GM12865 (cell line): Measurements from ENCODE around the gene SLC7A4.

ENCODE experiments used
- DNase-seq: peaks from one replicate; pipeline ENCODE4 v3.0.0; 2010; ENCODE audit warnings: low read depth
- H3K4me3 ChIP-seq: 2 replicates; pipeline ENCODE4 v1.5.1; 2011; ENCODE audit warnings: mild to moderate bottlenecking, low read depth, low read length, control low read depth
- TF ChIP-seq, protein P1 (sequence below): IDR thresholded peaks from 2 replicates; pipeline ENCODE4 v1.5.1; 2011; ENCODE audit warnings: low read length, control low read depth, low read depth, inconsistent platforms; ENCODE audit not compliant: insufficient read depth; ENCODE audit errors: missing control alignments

SLC7A4 gene

DNA sequence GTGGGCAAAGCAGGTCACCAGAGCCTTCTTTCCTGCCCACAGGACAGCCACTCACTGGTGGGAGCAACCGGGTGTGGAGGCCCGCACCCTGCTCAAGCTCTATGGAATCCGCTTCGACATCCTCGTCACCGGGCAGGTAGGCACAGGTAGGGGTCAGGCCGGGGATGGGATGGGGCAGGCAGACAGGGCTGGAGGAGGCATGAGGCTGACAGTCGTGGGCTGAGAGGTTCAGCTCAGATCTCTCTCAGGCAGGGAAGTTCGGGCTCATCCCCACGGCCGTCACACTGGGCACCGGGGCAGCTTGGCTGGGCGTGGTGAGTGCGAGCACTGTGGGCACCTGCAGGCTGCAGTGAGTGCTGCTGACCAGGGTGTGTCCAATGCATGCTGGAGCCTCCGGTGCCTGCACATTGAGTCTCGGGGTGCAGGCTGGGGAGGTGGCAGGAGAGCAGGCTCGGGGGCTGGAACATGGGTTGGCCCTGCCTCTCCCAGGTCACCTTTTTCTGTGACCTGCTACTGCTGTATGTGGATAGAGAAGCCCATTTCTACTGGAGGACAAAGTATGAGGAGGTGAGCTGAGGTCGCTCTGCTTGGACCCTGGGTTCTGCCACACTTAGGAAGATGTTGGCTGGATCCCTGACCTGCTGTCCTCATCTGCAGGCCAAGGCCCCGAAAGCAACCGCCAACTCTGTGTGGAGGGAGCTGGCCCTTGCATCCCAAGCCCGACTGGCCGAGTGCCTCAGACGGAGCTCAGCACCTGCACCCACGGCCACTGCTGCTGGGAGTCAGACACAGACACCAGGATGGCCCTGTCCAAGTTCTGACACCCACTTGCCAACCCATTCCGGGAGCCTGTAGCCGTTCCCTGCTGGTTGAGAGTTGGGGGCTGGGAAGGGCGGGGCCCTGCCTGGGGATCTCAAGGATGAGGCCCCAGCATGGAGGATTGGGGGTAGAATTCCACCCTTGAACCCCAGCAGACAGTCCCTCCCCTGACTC is 6.3 kb downstream of the SLC7A4 start:
- TF ChIP-seq, protein P1, sequence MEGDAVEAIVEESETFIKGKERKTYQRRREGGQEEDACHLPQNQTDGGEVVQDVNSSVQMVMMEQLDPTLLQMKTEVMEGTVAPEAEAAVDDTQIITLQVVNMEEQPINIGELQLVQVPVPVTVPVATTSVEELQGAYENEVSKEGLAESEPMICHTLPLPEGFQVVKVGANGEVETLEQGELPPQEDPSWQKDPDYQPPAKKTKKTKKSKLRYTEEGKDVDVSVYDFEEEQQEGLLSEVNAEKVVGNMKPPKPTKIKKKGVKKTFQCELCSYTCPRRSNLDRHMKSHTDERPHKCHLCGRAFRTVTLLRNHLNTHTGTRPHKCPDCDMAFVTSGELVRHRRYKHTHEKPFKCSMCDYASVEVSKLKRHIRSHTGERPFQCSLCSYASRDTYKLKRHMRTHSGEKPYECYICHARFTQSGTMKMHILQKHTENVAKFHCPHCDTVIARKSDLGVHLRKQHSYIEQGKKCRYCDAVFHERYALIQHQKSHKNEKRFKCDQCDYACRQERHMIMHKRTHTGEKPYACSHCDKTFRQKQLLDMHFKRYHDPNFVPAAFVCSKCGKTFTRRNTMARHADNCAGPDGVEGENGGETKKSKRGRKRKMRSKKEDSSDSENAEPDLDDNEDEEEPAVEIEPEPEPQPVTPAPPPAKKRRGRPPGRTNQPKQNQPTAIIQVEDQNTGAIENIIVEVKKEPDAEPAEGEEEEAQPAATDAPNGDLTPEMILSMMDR = no peak
- DNase-seq = no peak
- H3K4me3 ChIP-seq = no peak overlapping the region

DNA sequence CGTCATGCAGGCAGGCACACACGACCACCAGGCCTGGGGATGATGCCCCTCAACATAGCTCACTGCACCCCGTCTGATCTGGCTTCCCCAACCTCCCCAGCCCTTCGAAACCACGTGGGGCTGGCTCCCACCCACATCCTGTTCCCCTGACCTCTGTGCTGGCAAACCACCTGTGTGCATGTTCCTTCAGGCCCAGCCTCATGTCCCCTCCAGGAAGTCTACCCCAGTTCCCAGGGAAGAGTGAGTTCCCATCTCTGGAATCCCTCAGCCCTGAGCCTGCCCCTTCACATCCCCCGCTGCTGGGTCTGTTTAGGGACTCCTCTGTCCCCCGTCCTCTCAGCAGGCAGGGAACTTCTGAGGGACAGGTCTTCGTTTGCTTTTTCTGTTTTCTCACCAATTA is 7.1 kb downstream of the SLC7A4 start:
- TF ChIP-seq, protein P1 = no peak
- no peak for DNase-seq
- no peak overlapping the region for H3K4me3 ChIP-seq

DNA sequence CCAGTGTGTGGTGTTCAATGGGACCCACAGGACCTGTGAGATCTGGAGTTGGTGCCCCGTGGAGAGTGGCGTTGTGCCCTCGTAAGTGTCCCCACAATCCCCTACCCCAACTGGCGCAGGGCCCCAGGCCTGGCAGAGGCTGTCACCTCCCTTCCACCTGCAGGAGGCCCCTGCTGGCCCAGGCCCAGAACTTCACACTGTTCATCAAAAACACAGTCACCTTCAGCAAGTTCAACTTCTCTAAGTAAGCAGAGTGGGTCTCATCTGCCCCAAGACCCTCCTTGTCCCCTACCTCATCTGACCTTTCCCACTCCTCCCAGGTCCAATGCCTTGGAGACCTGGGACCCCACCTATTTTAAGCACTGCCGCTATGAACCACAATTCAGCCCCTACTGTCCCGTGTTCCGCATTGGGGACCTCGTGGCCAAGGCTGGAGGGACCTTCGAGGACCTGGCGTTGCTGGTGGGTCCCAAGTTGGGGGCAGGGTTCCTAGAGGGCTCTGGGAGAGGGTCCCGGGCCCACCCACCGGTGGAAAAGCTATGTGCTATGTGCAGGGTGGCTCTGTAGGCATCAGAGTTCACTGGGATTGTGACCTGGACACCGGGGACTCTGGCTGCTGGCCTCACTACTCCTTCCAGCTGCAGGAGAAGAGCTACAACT is 9.3 kb downstream of the SLC7A4 start:
- TF ChIP-seq, protein P1 = no peak
- DNase-seq = no peak
- no peak overlapping the region for H3K4me3 ChIP-seq

DNA sequence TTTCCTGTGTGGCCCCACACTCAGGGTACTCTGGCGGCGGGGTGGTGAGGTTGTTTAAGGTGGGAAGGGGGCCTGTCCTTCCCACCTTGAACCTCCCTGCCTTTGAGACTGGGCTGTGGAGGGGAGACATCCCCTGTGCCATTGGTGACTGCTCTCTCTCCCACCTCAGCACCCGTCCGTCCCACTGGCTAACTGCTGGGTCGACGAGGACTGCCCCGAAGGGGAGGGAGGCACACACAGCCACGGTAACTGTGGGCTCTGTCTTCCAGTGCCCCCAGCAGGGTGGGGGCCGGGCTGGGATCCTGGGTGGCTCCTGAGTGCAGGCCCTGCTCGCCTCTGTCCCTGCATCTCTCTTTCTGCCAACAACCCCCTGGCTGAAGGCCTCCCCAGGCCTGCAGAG is 9.9 kb downstream of the SLC7A4 start:
- DNase-seq = no peak
- no peak overlapping the region for H3K4me3 ChIP-seq
- TF ChIP-seq, protein P1 = no peak

DNA sequence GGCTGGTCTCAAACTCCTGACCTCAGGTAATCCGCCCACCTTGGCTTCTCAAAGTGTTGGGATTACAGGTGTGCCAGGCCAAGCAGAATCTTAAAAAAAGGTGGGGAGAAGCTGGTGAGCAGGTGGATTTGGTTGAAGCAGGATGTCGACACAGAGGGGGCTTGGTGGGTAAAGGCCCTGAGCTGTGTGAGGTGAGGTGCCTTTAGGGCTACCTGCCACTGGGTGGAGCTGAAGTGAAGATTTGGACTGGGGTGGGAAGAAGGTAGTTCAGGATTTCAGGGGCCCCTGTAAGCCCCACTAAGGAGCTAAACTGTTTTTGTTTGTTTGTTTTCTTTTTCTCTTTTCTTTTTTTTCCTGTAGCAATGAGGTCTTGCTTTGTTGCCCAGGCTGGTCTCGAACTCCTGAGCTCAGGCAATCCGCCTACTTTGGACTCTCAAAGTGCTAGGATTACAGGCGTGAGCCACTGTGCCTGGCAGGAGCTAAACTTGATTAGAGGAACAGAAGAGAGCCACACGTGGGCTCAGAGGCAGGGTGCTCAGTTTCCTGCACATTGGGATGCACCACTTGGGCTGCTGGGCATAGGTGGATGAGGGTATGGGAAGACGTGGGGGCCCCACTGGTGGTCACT is 11.4 kb downstream of the SLC7A4 start:
- no peak overlapping the region for H3K4me3 ChIP-seq
- TF ChIP-seq, protein P1 = peak; percentile 41
- DNase-seq = peak; percentile 37

DNA sequence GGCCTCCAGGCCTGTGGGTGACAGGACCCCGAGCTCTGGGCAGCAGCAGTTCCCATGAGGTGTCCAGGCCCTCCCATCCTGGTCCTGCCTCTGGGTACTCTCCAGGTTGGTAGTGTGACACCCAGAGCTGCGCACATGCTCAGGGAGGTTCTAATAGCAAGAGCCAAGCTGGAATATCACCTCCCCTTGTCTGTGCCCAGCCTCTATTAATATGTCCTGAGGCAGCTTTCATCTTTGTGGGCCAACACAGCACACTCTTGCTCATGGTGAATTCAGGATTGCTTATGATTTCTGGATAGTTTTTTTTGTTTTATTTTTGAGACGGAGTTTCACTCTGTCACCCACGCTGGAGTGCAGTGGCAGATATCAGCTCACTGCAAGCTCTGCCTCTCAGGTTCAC is 14.0 kb downstream of the SLC7A4 start:
- DNase-seq = no peak
- H3K4me3 ChIP-seq = no peak overlapping the region
- TF ChIP-seq, protein P1 = no peak
